A673 (cell line): ENCODE data around the gene ITSN2. TPM values are rescaled to one million over a fixed set of nuclear protein-coding genes. Genes with fewer than 3 reads are reported as not detected.

Source experiments
- BruUV-seq: library from RNA; stranded (reverse); fragments of 400-500 nt; replicated peaks from 2 replicates; lab custom pipeline; 2021; lab: Mats Ljungman, UMichigan
- CTCF ChIA-PET: fragments of 300-600 bp; sonication (Branson Sonifier 250); formaldehyde crosslinking; loops from one replicate; lab custom pipeline; 2022; ENCODE audit warnings: antibody characterized with exemption; lab: Charles Lee
- POLR2A ChIA-PET: fragments of 300-600 bp; sonication (Branson Sonifier 250); formaldehyde crosslinking; loops from one replicate; lab custom pipeline; 2022; ENCODE audit warnings: antibody characterized with exemption; ENCODE audit not compliant: low non-redundant PET; lab: Charles Lee
- DNase-seq: peaks from one replicate; pipeline ENCODE4 v3.0.0-alpha.2; 2015; ENCODE audit warnings: low spot score
- H3K27ac ChIP-seq: fragments of 200-600 bp; sonication (generic); 2 replicates; pipeline ENCODE4 v1.5.1; 2016; ENCODE audit warnings: mixed run types, low read depth, mild to moderate bottlenecking, mixed read lengths, antibody characterized with exemption, low read length; ENCODE audit not compliant: poor library complexity, severe bottlenecking
- H3K27me3 ChIP-seq: fragments of 200-600 bp; sonication (generic); replicated peaks from 2 replicates; pipeline ENCODE4 v1.6.1; 2017; ENCODE audit warnings: mixed run types, low read depth, mild to moderate bottlenecking, mixed read lengths, antibody characterized with exemption, low read length; ENCODE audit not compliant: insufficient read depth, poor library complexity
- H3K36me3 ChIP-seq: fragments of 200-600 bp; sonication (generic); 2 replicates; pipeline ENCODE4 v1.6.1; 2016; ENCODE audit warnings: mixed run types, mild to moderate bottlenecking, mixed read lengths, antibody characterized with exemption, low read length; ENCODE audit not compliant: insufficient read depth, poor library complexity, severe bottlenecking
- H3K4me1 ChIP-seq: fragments of 200-600 bp; sonication (generic); 2 replicates; pipeline ENCODE4 v1.6.1; 2017; ENCODE audit warnings: mixed run types, mild to moderate bottlenecking, mixed read lengths, antibody characterized with exemption, low read length; ENCODE audit not compliant: insufficient read depth, poor library complexity, severe bottlenecking
- H3K4me3 ChIP-seq: fragments of 200-600 bp; sonication (generic); 2 replicates; pipeline ENCODE4 v1.5.1; 2016; ENCODE audit warnings: low read depth, mixed run types, mild to moderate bottlenecking, mixed read lengths, low read length; ENCODE audit not compliant: poor library complexity, severe bottlenecking
- H3K9me3 ChIP-seq: fragments of 200-600 bp; sonication (generic); 2 replicates; pipeline ENCODE4 v1.6.1; 2016; ENCODE audit warnings: mixed run types, low read depth, mild to moderate bottlenecking, mixed read lengths, antibody characterized with exemption, low read length; ENCODE audit not compliant: poor library complexity, severe bottlenecking
- EZH2 ChIP-seq: fragments of 200-600 bp; sonication (generic); IDR thresholded peaks from 2 replicates; pipeline ENCODE4 v1.6.1; 2017; ENCODE audit warnings: borderline replicate concordance, low read depth, mild to moderate bottlenecking, mixed read lengths, antibody characterized with exemption, low read length; ENCODE audit not compliant: poor library complexity, severe bottlenecking
- intact Hi-C: fragments of 100-400 bp; cut with micrococcal nuclease; formaldehyde crosslinking; loops from one replicate; pipeline ENCODE4 v1.10.0; 2022; ENCODE audit not compliant: unreplicated experiment
- total RNA-seq: library from RNA; stranded (reverse); gene quantifications from 2 replicates; pipeline ENCODE4 v1.2.3, GENCODE V29; 2021
- TF ChIP-seq, protein P1 (sequence below): fragments of 300-800, 200-600 bp; sonication (generic); conservative IDR thresholded peaks from 2 replicates; pipeline ENCODE4 v1.5.1; 2017; ENCODE audit warnings: low read depth, mild to moderate bottlenecking, antibody characterized with exemption, low read length, moderate library complexity, mixed read lengths

Gene ITSN2
- total RNA-seq, 1 experiment from 2014 or later, result 16.4 TPM

DNA sequence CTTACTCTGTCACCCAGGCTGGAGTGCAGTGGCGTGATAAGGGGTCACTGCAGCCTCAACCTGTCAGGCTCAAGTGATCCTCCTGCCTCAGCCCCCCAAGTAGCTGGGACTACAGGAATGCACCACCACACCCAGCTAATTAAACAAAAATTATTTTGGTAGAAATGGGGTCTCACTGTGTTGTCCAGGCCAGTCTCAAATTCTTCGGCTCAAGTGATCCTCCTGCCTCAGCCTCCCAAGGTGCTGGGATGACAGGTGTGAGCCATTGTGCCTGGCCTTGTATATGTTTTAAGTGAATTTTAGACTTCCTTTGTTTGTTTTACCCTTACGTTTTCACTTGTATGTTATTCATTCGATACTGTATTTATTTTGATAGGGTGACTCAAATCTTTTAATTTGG is 34.7 kb upstream of the ITSN2 start:
- TF ChIP-seq EZH2, result no peak
- TF ChIP-seq, protein P1, sequence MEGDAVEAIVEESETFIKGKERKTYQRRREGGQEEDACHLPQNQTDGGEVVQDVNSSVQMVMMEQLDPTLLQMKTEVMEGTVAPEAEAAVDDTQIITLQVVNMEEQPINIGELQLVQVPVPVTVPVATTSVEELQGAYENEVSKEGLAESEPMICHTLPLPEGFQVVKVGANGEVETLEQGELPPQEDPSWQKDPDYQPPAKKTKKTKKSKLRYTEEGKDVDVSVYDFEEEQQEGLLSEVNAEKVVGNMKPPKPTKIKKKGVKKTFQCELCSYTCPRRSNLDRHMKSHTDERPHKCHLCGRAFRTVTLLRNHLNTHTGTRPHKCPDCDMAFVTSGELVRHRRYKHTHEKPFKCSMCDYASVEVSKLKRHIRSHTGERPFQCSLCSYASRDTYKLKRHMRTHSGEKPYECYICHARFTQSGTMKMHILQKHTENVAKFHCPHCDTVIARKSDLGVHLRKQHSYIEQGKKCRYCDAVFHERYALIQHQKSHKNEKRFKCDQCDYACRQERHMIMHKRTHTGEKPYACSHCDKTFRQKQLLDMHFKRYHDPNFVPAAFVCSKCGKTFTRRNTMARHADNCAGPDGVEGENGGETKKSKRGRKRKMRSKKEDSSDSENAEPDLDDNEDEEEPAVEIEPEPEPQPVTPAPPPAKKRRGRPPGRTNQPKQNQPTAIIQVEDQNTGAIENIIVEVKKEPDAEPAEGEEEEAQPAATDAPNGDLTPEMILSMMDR, result no peak
- no TSS peak for BruUV-seq
- intact Hi-C loops, result no loop called here
- no peak for DNase-seq
- Histone ChIP-seq H3K4me1 (no peaks in the 10 kb centered on the region), H3K9me3 (no peaks in the 10 kb centered on the region), H3K27me3 (no peaks in the 10 kb centered on the region), H3K36me3 (no peaks in the 10 kb centered on the region), H3K4me3 (no peak overlapping the region), H3K27ac (no peak overlapping the region)
- ChIA-PET POLR2A (no interaction called here), CTCF (interaction anchor here (0.6 kb wide), 1 partner anchor 436 kb away, joined by 3 read pairs; no protein-coding TSS in a partner anchor)

DNA sequence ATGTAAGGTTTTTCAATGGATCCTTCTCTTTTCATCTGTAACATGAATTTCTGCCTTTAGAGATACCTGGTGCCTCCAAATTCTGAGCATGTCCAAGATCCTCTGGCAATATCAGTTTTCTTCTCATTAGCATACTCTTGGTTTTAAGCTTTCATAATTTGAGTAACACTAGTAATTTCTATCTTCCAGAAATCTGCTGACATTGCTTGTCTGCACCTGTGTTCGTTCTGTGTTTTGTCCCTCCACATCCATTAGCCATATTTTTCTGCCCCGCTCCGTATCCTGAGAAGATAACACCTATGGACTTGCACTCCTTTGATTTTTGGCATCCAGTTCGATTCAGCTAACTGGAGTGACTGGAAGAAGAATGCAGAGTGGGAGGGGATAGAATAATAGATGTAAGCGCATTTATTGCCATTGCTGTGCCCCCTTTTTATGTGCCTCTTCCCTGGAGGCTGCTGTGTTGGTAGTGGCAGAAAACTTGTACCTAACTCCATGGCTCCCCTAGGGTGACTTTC is 32.3 kb upstream of the ITSN2 start:
- POLR2A ChIA-PET, result no interaction called here

DNA sequence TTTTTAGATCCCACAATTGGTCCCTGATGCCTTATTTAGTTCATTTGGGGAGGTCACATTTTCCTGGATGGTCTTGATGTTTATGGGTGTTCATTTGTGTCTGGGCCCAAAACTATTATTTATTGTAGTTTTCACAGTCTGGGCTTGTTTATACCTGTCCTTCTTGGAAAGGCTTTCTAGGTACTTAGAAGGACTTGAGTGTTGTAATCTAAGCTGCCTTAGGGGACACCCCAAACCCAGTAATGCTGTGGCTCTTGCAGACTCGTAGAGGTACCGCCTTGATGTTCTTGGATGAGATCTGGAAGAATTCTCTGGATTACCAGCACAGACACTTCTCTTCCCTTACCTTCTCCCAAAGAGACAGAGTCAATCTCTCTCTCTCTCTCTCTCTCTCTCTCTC is 25.0 kb upstream of the ITSN2 start:
- Histone ChIP-seq H3K27me3 (no peaks in the 10 kb centered on the region), H3K27ac (no peak overlapping the region), H3K36me3 (no peaks in the 10 kb centered on the region), H3K4me1 (no peaks in the 10 kb centered on the region), H3K4me3 (no peak overlapping the region), H3K9me3 (no peaks in the 10 kb centered on the region)
- intact Hi-C loops, result no loop called here
- ChIA-PET CTCF (interaction anchor here (0.6 kb wide), 1 partner anchor 72 kb away, joined by 3 read pairs; no protein-coding TSS in a partner anchor), POLR2A (no interaction called here)
- BruUV-seq, result no TSS peak
- DNase-seq, result no peak
- TF ChIP-seq EZH2, result no peak
- TF ChIP-seq, protein P1, result no peak

More for the DNA sequence above, 32.3 kb upstream of the ITSN2 start:
- no peaks in the 10 kb centered on the region for H3K4me1 ChIP-seq
- no peak for DNase-seq
- H3K9me3 ChIP-seq, result no peaks in the 10 kb centered on the region
- BruUV-seq, result no TSS peak
- H3K4me3 ChIP-seq, result no peak overlapping the region
- CTCF ChIA-PET, result no interaction called here
- H3K36me3 ChIP-seq, result no peaks in the 10 kb centered on the region
- H3K27me3 ChIP-seq, result no peaks in the 10 kb centered on the region
- TF ChIP-seq, protein P1, result no peak
- TF ChIP-seq EZH2, result no peak
- H3K27ac ChIP-seq, result no peak overlapping the region
- intact Hi-C loops, result no loop called here
